ENCODE data around the gene RHOF. TPM values are rescaled to one million over a fixed set of nuclear protein-coding genes. Genes with fewer than 3 reads are reported as not detected.

The RHOF gene
- total and polyA plus RNA-seq, 2 of the 13 experiments (the other 11 are each of a cell fraction or from before 2014, with no cell fraction given) = 14.6 to 32.2 TPM

DNA sequence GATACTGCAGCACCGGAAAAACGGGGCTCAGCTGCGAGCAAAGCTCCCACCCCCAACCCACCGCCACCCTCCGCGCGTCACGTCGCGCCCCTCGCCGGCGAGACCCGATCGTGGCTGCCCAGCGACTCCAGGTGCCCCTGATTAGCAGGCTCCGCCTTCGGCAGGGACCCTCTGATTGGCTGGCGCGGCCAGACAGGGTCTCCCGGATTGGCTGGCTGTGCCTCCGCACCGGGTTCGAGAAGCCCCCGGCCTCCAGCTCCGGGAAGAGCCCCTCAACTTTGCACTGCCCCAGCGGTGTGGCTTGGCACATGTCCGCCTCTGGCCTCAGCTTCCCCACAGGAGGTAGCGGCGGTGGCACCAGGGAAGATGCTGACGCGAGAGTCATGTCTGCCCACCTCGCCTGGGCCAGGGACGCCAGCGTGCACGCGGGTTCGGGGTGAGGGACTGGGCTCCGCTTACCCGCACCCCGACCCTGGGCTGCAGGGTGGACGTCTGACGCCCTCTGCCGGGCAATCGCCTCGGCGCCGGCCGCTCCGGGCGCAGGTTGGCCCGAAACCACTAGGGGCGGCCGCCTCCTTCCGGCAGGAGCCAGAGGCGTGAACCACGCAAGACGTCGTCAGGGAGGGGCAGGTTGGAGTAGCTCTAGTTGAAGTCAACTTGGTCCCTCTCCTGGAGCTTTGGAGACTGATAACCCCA is 498 bp upstream of the RHOF start (continued):
- TF ChIP-seq, protein P1, sequence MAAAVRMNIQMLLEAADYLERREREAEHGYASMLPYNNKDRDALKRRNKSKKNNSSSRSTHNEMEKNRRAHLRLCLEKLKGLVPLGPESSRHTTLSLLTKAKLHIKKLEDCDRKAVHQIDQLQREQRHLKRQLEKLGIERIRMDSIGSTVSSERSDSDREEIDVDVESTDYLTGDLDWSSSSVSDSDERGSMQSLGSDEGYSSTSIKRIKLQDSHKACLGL (CRISPR knock-in tag; IDR thresholded peaks at IDR 0.05) = peak; percentile 56
- TF ChIP-seq, protein P2, sequence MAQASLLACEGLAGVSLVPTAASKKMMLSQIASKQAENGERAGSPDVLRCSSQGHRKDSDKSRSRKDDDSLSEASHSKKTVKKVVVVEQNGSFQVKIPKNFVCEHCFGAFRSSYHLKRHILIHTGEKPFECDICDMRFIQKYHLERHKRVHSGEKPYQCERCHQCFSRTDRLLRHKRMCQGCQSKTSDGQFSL (CRISPR knock-in tag; IDR thresholded peaks at IDR 0.05) = peak; percentile 79; the same call in 1 of the 2 replicates
- TF ChIP-seq ZNF891 (CRISPR knock-in tag; IDR thresholded peaks at IDR 0.05) = no peak
- peak; percentile 68; the same call in 1 of the 2 replicates for TF ChIP-seq GATAD2A (CRISPR knock-in tag; IDR thresholded peaks at IDR 0.05)
- no peak for TF ChIP-seq SP140L (CRISPR knock-in tag; IDR thresholded peaks at IDR 0.05; ENCODE audit: borderline replicate concordance)
- TF ChIP-seq, protein P3, sequence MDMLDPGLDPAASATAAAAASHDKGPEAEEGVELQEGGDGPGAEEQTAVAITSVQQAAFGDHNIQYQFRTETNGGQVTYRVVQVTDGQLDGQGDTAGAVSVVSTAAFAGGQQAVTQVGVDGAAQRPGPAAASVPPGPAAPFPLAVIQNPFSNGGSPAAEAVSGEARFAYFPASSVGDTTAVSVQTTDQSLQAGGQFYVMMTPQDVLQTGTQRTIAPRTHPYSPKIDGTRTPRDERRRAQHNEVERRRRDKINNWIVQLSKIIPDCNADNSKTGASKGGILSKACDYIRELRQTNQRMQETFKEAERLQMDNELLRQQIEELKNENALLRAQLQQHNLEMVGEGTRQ (IDR thresholded peaks at IDR 0.05; ENCODE audit: low read depth, low read length) = no peak
- TF ChIP-seq, protein P3 (CRISPR knock-in tag; IDR thresholded peaks at IDR 0.05; ENCODE audit: borderline replicate concordance) = no peak
- TF ChIP-seq, protein P4, sequence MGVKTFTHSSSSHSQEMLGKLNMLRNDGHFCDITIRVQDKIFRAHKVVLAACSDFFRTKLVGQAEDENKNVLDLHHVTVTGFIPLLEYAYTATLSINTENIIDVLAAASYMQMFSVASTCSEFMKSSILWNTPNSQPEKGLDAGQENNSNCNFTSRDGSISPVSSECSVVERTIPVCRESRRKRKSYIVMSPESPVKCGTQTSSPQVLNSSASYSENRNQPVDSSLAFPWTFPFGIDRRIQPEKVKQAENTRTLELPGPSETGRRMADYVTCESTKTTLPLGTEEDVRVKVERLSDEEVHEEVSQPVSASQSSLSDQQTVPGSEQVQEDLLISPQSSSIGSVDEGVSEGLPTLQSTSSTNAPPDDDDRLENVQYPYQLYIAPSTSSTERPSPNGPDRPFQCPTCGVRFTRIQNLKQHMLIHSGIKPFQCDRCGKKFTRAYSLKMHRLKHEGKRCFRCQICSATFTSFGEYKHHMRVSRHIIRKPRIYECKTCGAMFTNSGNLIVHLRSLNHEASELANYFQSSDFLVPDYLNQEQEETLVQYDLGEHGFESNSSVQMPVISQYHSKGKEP (CRISPR knock-in tag; IDR thresholded peaks at IDR 0.05) = peak; percentile 86; the same call in 1 of the 2 replicates
- TF ChIP-seq PPARG (CRISPR knock-in tag; conservative IDR thresholded peaks at IDR 0.05) = peak; percentile 43; the same call in 1 of the 2 replicates
- TF ChIP-seq SIX4 (CRISPR knock-in tag; IDR thresholded peaks at IDR 0.05) = no peak
- peak; percentile 84; the same call in 1 of the 2 replicates for TF ChIP-seq TP53 (CRISPR knock-in tag; conservative IDR thresholded peaks at IDR 0.05)
- TF ChIP-seq ZBTB7B (CRISPR knock-in tag; IDR thresholded peaks at IDR 0.05) = peak; percentile 65
- TF ChIP-seq ZNF337 (CRISPR knock-in tag; IDR thresholded peaks at IDR 0.05; ENCODE audit: borderline replicate concordance, low read depth) = 0 out of 2 replicates have a peak, but pooled peaks have one; percentile 58
- TF ChIP-seq GZF1 (CRISPR knock-in tag; IDR thresholded peaks at IDR 0.05) = no peak
- no peak for TF ChIP-seq ZNF431 (CRISPR knock-in tag; IDR thresholded peaks at IDR 0.05; ENCODE audit: borderline replicate concordance, low read depth)
- no peak for TF ChIP-seq KDM5A (IDR thresholded peaks at IDR 0.05; ENCODE audit: borderline replicate concordance, low read length)
- TF ChIP-seq ZNF292 (CRISPR knock-in tag; IDR thresholded peaks at IDR 0.05; ENCODE audit: borderline replicate concordance, low read depth) = no peak
- no peak; the same call in 1 of the 2 replicates for TF ChIP-seq GLI4 (CRISPR knock-in tag; IDR thresholded peaks at IDR 0.05; ENCODE audit: borderline replicate concordance)
- no peak for TF ChIP-seq ONECUT2 (CRISPR knock-in tag; IDR thresholded peaks at IDR 0.05)
- TF ChIP-seq SRSF4 (IDR thresholded peaks at IDR 0.05; ENCODE audit: low read depth, low read length, poor library complexity, severe bottlenecking) = no peak

Data from HepG2 (cell line).